Stimulated activated naive CD8-positive, alpha-beta T cell treated with anti-CD3 and anti-CD28 coated beads, Interleukin-15, amount 100 ng/mL, for 72 hours (primary cell): Measurements from ENCODE around the gene ZCCHC18.
"Not testable (repeated sequence)": the region's sequence is repeated elsewhere in the genome, so short reads cannot be mapped to it uniquely, and the experiment has no call there.

Experiments
- ATAC-seq: fragments of 150-1000 bp; cut with Tn5 transposase; 2 replicates; pipeline ENCODE4 v1.10.0; 2021; ENCODE audit warnings: mild to moderate bottlenecking, moderate library complexity
- DNase-seq, 2 donors: peaks; one replicate each; pipeline ENCODE4 v3.0.0; 2021 to 2022
- H3K27ac Mint-ChIP-seq, 2 donors: one replicate each; pipeline ENCODE4 v1.8.0; 2022; ENCODE audit warnings: mild to moderate bottlenecking in 2 of 2, mixed read lengths in 2 of 2, moderate library complexity in 2 of 2
- H3K27me3 Mint-ChIP-seq: one replicate; pipeline ENCODE4 v1.8.0; 2022; ENCODE audit warnings: mixed read lengths
- H3K4me1 Mint-ChIP-seq: one replicate; pipeline ENCODE4 v1.8.0; 2022; ENCODE audit warnings: mild to moderate bottlenecking, mixed read lengths
- H3K4me3 Mint-ChIP-seq, 2 donors: one replicate each; pipeline ENCODE4 v1.8.0; 2022; ENCODE audit warnings: mild to moderate bottlenecking in 2 of 2, mixed read lengths in 2 of 2, moderate library complexity in 1 of 2
- H3K9me3 Mint-ChIP-seq, 2 donors: one replicate each; pipeline ENCODE4 v1.8.0; 2022; ENCODE audit warnings: mixed read lengths in 2 of 2

ZCCHC18 gene

GRCh38 chrX:104112326-104112951 lies at the start of gene ZCCHC18:
ZCCHC18 (plus strand) TSS chrX:104112523; CDS start chrX:104114112, 1,589 bp downstream.
- ATAC-seq (peak; percentile 61), DNase-seq (peak; percentile 48 to 60)
- H3K4me1 Mint-ChIP-seq, result peaks cover 31% of the 10 kb centered on the region
- H3K9me3 Mint-ChIP-seq, result no peaks in the 10 kb centered on the region
- peak within 1 kb of the TSS; percentile 92 to 95 for H3K4me3 Mint-ChIP-seq
- H3K27me3 Mint-ChIP-seq, result no peaks in the 10 kb centered on the region
- peak within 1 kb of the TSS; percentile 97 for H3K27ac Mint-ChIP-seq

- not testable (repeated sequence) for ATAC-seq, H3K27me3 Mint-ChIP-seq, H3K9me3 Mint-ChIP-seq, H3K4me1 Mint-ChIP-seq, DNase-seq, H3K4me3 Mint-ChIP-seq, H3K27ac Mint-ChIP-seq
These were observed 49.7 kb upstream of the ZCCHC18 start for GRCh38 chrX:104062636-104063035.

GRCh38 chrX:104075778-104076445 lies 36.4 kb upstream of the ZCCHC18 start, which contains the start of gene TMSB15C:
TMSB15C (minus strand) TSS chrX:104076236.
- peak; percentile 99 for ATAC-seq
- not testable (repeated sequence) for H3K9me3 Mint-ChIP-seq, H3K27ac Mint-ChIP-seq, H3K4me1 Mint-ChIP-seq, DNase-seq, H3K4me3 Mint-ChIP-seq, H3K27me3 Mint-ChIP-seq

- not testable (repeated sequence) for DNase-seq, H3K27ac Mint-ChIP-seq, H3K4me1 Mint-ChIP-seq, H3K9me3 Mint-ChIP-seq, H3K27me3 Mint-ChIP-seq, ATAC-seq, H3K4me3 Mint-ChIP-seq
These were observed 34.5 kb upstream of the ZCCHC18 start for GRCh38 chrX:104077854-104078253.

GRCh38 chrX:104084063-104084462 lies 28.3 kb upstream of the ZCCHC18 start:
- no peaks in the 10 kb centered on the region for H3K4me1 Mint-ChIP-seq
- H3K27ac Mint-ChIP-seq, result no peak overlapping the region
- ATAC-seq, result no peak
- no peak overlapping the region for H3K4me3 Mint-ChIP-seq
- H3K9me3 Mint-ChIP-seq, result no peaks in the 10 kb centered on the region
- DNase-seq, result no peak
- peaks cover 13% of the 10 kb centered on the region for H3K27me3 Mint-ChIP-seq

GRCh38 chrX:104084534-104085277 lies 27.6 kb upstream of the ZCCHC18 start:
- peaks cover 13% of the 10 kb centered on the region for H3K27me3 Mint-ChIP-seq
- no peaks in the 10 kb centered on the region for H3K4me1 Mint-ChIP-seq
- ATAC-seq (no peak), DNase-seq (no peak)
- H3K4me3 Mint-ChIP-seq, result no peak overlapping the region
- H3K9me3 Mint-ChIP-seq, result no peaks in the 10 kb centered on the region
- H3K27ac Mint-ChIP-seq, result no peak overlapping the region

- Mint-ChIP-seq H3K9me3 (no peaks in the 10 kb centered on the region), H3K27ac (no peak overlapping the region), H3K27me3 (peaks cover 13% of the 10 kb centered on the region), H3K4me1 (no peaks in the 10 kb centered on the region), H3K4me3 (no peak overlapping the region)
- ATAC-seq (no peak), DNase-seq (no peak)
These were observed 26.8 kb upstream of the ZCCHC18 start for GRCh38 chrX:104085477-104085876.

GRCh38 chrX:104085919-104086318 lies 26.4 kb upstream of the ZCCHC18 start:
- peaks cover 13% of the 10 kb centered on the region for H3K27me3 Mint-ChIP-seq
- H3K4me3 Mint-ChIP-seq, result no peak overlapping the region
- no peak overlapping the region for H3K27ac Mint-ChIP-seq
- DNase-seq (no peak), ATAC-seq (no peak)
- no peaks in the 10 kb centered on the region for H3K9me3 Mint-ChIP-seq
- no peaks in the 10 kb centered on the region for H3K4me1 Mint-ChIP-seq

- no peaks in the 10 kb centered on the region for H3K9me3 Mint-ChIP-seq
- H3K27ac Mint-ChIP-seq, result no peak overlapping the region
- H3K4me1 Mint-ChIP-seq, result peaks cover 4% of the 10 kb centered on the region
- DNase-seq (peak in 1 of 2 donors; percentile 19), ATAC-seq (no peak)
- H3K27me3 Mint-ChIP-seq, result peaks cover 7% of the 10 kb centered on the region
- H3K4me3 Mint-ChIP-seq, result peak overlapping the region in 1 of 2 donors; percentile 15
These were observed 14.0 kb upstream of the ZCCHC18 start for GRCh38 chrX:104098151-104098808.

GRCh38 chrX:104098919-104099318 lies 13.4 kb upstream of the ZCCHC18 start:
- Mint-ChIP-seq H3K27me3 (peaks cover 7% of the 10 kb centered on the region), H3K4me3 (no peak overlapping the region), H3K9me3 (no peaks in the 10 kb centered on the region), H3K27ac (no peak overlapping the region), H3K4me1 (peaks cover 4% of the 10 kb centered on the region)
- DNase-seq (no peak), ATAC-seq (no peak)

- DNase-seq (no peak), ATAC-seq (no peak)
- Mint-ChIP-seq H3K27ac (no peak overlapping the region), H3K4me3 (no peak overlapping the region), H3K9me3 (no peaks in the 10 kb centered on the region), H3K4me1 (peaks cover 9% of the 10 kb centered on the region), H3K27me3 (no peaks in the 10 kb centered on the region)
These were observed 7.6 kb upstream of the ZCCHC18 start for GRCh38 chrX:104104676-104105075.

GRCh38 chrX:104105330-104106262 lies 6.7 kb upstream of the ZCCHC18 start:
- ATAC-seq, result no peak
- no peaks in the 10 kb centered on the region for H3K9me3 Mint-ChIP-seq
- no peaks in the 10 kb centered on the region for H3K27me3 Mint-ChIP-seq
- DNase-seq, result no peak
- peaks cover 15% of the 10 kb centered on the region for H3K4me1 Mint-ChIP-seq
- no peak overlapping the region for H3K4me3 Mint-ChIP-seq
- H3K27ac Mint-ChIP-seq, result no peak overlapping the region

- H3K27ac Mint-ChIP-seq, result peak overlapping the region in 1 of 2 donors; percentile 64
- ATAC-seq, result peak; percentile 56
- no peaks in the 10 kb centered on the region for H3K9me3 Mint-ChIP-seq
- no peaks in the 10 kb centered on the region for H3K27me3 Mint-ChIP-seq
- peak in 1 of 2 donors; percentile 20 for DNase-seq
- no peak overlapping the region for H3K4me3 Mint-ChIP-seq
- peaks cover 15% of the 10 kb centered on the region for H3K4me1 Mint-ChIP-seq
These were observed 3.4 kb upstream of the ZCCHC18 start for GRCh38 chrX:104108955-104109354.

- not testable (repeated sequence) for H3K9me3 Mint-ChIP-seq, H3K27me3 Mint-ChIP-seq
- Mint-ChIP-seq H3K27ac (peak overlapping the region in 1 of 2 donors; percentile 57), H3K4me3 (peak overlapping the region; percentile 44 to 92), H3K4me1 (peaks cover 26% of the 10 kb centered on the region)
- ATAC-seq (peak; percentile 77), DNase-seq (peak in 1 of 2 donors; percentile 25)
These were observed 1.7 kb upstream of the ZCCHC18 start for GRCh38 chrX:104110491-104111240.
